ENCODE results near the gene ARAF. TPM values are rescaled to one million over a fixed set of nuclear protein-coding genes. Genes with fewer than 3 reads are reported as not detected.

ARAF gene
- total and polyA plus RNA-seq, 2 donors (not counting 1 experiment from before 2014, with no cell fraction given): 14.4 to 40.9 TPM

- no peaks in the 10 kb centered on the region for H3K36me3 ChIP-seq (ENCODE audit: control insufficient read depth, insufficient read depth, low read length)
- peak overlapping the region; percentile 68 for H3K4me2 ChIP-seq (ENCODE audit: extremely low read depth, insufficient read depth, low read length)
- H2AFZ ChIP-seq (ENCODE audit: low read length): peak overlapping the region; percentile 87
- no peak overlapping the region for H3K27ac ChIP-seq (ENCODE audit: insufficient read depth, low read length)
- H3K79me2 ChIP-seq (ENCODE audit: control insufficient read depth, insufficient read depth, low read length): no peaks in the 10 kb centered on the region
- no peaks in the 10 kb centered on the region for H3K27me3 ChIP-seq (ENCODE audit: control insufficient read depth, insufficient read depth, low read length)
- peak overlapping the region; percentile 50 for H3K9ac ChIP-seq (ENCODE audit: insufficient read depth, low read length)
- peak; percentile 59 to 65 for DNase-seq (ENCODE audit: low read depth in 2 of 2)
- TF ChIP-seq CTCF (conservative IDR thresholded peaks at IDR 0.05 in 1 of 2, IDR thresholded peaks at IDR 0.05 in 1 of 2; ENCODE audit: low read depth in 1 of 2, low read length in 2 of 2): peak; percentile 46 to 61
- TF ChIP-seq EZH2 (IDR thresholded peaks at IDR 0.05; ENCODE audit: low read length, missing control alignments): no peak
- H3K4me3 ChIP-seq (replicated peaks in 1 of 4; ENCODE audit: control extremely low read depth in 1 of 4, insufficient read depth in 1 of 4, low read depth in 3 of 4, low read length in 4 of 4): peak overlapping the region; percentile 35 to 58 (median 44)
- H4K20me1 ChIP-seq (ENCODE audit: control insufficient read depth, extremely low read depth, insufficient read depth, low read length): no peaks in the 10 kb centered on the region
- no peaks in the 10 kb centered on the region for H3K9me3 ChIP-seq (ENCODE audit: control insufficient read depth, insufficient read depth, low read depth, low read length)
- no peaks in the 10 kb centered on the region for H3K4me1 ChIP-seq (ENCODE audit: control insufficient read depth, extremely low read depth, insufficient read depth, low read length)
Measured at GRCh38 chrX:47523297-47523696, 37.7 kb upstream of the ARAF start.

DNA sequence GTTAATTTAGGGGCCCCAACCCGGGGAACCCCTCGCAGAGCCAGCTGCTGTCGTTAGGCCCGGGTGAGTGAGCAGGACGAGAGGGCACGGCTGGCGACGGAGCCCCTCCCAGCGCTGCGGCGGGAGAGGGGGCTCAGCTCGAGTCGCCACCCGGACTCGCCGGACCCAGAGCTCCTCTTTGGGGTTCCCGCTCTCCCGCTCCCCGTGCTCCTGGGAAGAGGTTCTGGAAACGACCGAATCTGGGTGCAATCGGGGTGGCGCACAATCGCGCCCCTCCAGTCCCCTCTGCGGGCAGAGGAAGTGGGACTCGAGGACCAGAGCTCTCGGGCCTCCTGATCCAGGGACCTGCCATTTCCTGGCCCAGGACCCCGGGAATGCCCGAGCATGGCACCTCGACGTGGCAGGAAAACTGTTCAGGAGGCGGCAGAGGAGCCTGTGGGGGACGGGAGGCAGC is 37.3 kb upstream of the ARAF start:
- DNase-seq (ENCODE audit: low read depth in 2 of 2): no peak
- H3K9ac ChIP-seq (ENCODE audit: insufficient read depth, low read length): peak overlapping the region; percentile 30

DNA sequence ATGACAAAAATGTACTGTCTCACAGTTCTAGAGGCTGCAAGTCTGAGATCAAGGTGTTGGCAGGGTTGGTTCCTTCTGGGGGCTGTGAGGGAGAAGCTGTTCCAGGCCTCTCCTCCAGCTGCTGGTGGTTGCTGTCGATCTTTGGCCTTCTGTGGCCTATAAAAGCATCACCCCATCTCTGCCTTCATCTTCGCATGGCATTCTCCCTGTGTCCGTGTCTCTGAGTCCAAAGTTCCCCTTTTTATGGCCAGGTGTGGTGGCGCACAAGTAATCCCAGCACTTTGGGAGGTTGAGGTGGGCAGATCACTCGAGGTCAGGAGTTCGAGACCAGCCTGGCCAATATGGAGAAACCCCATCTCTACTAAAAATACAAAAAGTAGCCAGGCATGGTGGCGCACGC is 31.5 kb upstream of the ARAF start:
- TF ChIP-seq CTCF (conservative IDR thresholded peaks at IDR 0.05 in 1 of 2, IDR thresholded peaks at IDR 0.05 in 1 of 2; ENCODE audit: low read depth in 1 of 2, low read length in 2 of 2) (no peak), EZH2 (IDR thresholded peaks at IDR 0.05; ENCODE audit: low read length, missing control alignments) (no peak)
- no peaks in the 10 kb centered on the region for H4K20me1 ChIP-seq (ENCODE audit: control insufficient read depth, extremely low read depth, insufficient read depth, low read length)
- H2AFZ ChIP-seq (ENCODE audit: low read length): no peak overlapping the region
- no peak overlapping the region for H3K27ac ChIP-seq (ENCODE audit: insufficient read depth, low read length)
- H3K9ac ChIP-seq (ENCODE audit: insufficient read depth, low read length): no peak overlapping the region
- H3K27me3 ChIP-seq (ENCODE audit: control insufficient read depth, insufficient read depth, low read length): no peaks in the 10 kb centered on the region
- no peaks in the 10 kb centered on the region for H3K36me3 ChIP-seq (ENCODE audit: control insufficient read depth, insufficient read depth, low read length)
- no peak overlapping the region for H3K4me3 ChIP-seq (replicated peaks in 1 of 4; ENCODE audit: control extremely low read depth in 1 of 4, insufficient read depth in 1 of 4, low read depth in 3 of 4, low read length in 4 of 4)
- no peaks in the 10 kb centered on the region for H3K9me3 ChIP-seq (ENCODE audit: control insufficient read depth, insufficient read depth, low read depth, low read length)
- no peak overlapping the region for H3K4me2 ChIP-seq (ENCODE audit: extremely low read depth, insufficient read depth, low read length)
- no peak for DNase-seq (ENCODE audit: low read depth in 2 of 2)
- H3K4me1 ChIP-seq (ENCODE audit: control insufficient read depth, extremely low read depth, insufficient read depth, low read length): no peaks in the 10 kb centered on the region
- H3K79me2 ChIP-seq (ENCODE audit: control insufficient read depth, insufficient read depth, low read length): no peaks in the 10 kb centered on the region

More for the DNA sequence above, 37.3 kb upstream of the ARAF start:
- H3K36me3 ChIP-seq (ENCODE audit: control insufficient read depth, insufficient read depth, low read length): no peaks in the 10 kb centered on the region
- no peaks in the 10 kb centered on the region for H3K79me2 ChIP-seq (ENCODE audit: control insufficient read depth, insufficient read depth, low read length)
- H3K27me3 ChIP-seq (ENCODE audit: control insufficient read depth, insufficient read depth, low read length): no peaks in the 10 kb centered on the region
- no peaks in the 10 kb centered on the region for H3K9me3 ChIP-seq (ENCODE audit: control insufficient read depth, insufficient read depth, low read depth, low read length)
- H3K4me2 ChIP-seq (ENCODE audit: extremely low read depth, insufficient read depth, low read length): peak overlapping the region; percentile 44
- peak overlapping the region; percentile 16 to 58 (median 42) for H3K4me3 ChIP-seq (replicated peaks in 1 of 4; ENCODE audit: control extremely low read depth in 1 of 4, insufficient read depth in 1 of 4, low read depth in 3 of 4, low read length in 4 of 4)
- no peak for TF ChIP-seq CTCF (conservative IDR thresholded peaks at IDR 0.05 in 1 of 2, IDR thresholded peaks at IDR 0.05 in 1 of 2; ENCODE audit: low read depth in 1 of 2, low read length in 2 of 2)
- no peak for TF ChIP-seq EZH2 (IDR thresholded peaks at IDR 0.05; ENCODE audit: low read length, missing control alignments)
- peak overlapping the region; percentile 39 for H2AFZ ChIP-seq (ENCODE audit: low read length)
- no peak overlapping the region for H3K27ac ChIP-seq (ENCODE audit: insufficient read depth, low read length)
- H3K4me1 ChIP-seq (ENCODE audit: control insufficient read depth, extremely low read depth, insufficient read depth, low read length): no peaks in the 10 kb centered on the region
- no peaks in the 10 kb centered on the region for H4K20me1 ChIP-seq (ENCODE audit: control insufficient read depth, extremely low read depth, insufficient read depth, low read length)

All from fibroblast of lung (primary cell).